ENCODE results near the gene MYH9.
"Not testable (repeated sequence)": the region's sequence is repeated elsewhere in the genome, so short reads cannot be mapped to it uniquely, and the experiment has no call there.

The MYH9 gene
- total RNA-seq, result 2,329 to 2,986 reads per million in 2 donors

DNA sequence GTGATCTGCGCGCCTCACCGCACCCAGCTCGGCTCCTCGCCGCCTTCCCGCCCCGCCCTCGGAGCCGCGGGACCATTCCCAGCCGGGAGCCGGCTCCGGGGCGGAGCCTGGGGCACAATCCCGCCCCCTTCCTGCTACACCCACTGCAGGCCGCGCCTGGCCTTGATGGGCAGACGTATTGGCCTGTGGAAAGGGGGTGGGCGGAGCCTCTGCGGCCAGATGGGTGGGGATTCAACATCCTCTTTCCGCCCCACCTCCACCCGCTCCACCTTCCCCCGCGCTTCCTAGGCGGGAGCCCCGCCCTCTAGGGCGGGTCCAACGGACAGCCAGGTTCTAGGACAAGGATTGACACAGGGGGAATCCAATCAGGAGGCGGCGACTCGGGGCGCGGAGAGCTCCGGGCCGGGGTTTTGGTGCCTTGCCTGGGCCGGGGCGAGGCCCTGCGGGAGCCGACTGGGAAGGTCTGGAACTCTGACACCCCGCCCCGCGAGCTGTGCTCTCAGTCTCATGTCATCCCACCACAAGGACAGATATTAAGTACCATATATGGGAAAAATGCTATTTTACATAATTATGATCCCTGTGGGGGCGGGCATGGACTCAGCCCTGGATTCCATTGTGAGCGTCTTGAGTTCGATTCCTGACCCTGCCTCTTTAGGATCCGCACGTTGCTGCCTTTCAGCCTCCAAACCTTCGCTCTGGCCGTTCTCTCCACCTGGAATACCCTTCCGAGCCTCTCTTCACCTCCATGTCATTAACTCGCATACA, at the start of gene MYH9:
MYH9 (minus strand) TSS at position 9 of the 768 bp plus-strand sequence. CDS start 38,731 bp downstream, outside the sequence.
- DNase-seq, result peak; percentile 94

DNA sequence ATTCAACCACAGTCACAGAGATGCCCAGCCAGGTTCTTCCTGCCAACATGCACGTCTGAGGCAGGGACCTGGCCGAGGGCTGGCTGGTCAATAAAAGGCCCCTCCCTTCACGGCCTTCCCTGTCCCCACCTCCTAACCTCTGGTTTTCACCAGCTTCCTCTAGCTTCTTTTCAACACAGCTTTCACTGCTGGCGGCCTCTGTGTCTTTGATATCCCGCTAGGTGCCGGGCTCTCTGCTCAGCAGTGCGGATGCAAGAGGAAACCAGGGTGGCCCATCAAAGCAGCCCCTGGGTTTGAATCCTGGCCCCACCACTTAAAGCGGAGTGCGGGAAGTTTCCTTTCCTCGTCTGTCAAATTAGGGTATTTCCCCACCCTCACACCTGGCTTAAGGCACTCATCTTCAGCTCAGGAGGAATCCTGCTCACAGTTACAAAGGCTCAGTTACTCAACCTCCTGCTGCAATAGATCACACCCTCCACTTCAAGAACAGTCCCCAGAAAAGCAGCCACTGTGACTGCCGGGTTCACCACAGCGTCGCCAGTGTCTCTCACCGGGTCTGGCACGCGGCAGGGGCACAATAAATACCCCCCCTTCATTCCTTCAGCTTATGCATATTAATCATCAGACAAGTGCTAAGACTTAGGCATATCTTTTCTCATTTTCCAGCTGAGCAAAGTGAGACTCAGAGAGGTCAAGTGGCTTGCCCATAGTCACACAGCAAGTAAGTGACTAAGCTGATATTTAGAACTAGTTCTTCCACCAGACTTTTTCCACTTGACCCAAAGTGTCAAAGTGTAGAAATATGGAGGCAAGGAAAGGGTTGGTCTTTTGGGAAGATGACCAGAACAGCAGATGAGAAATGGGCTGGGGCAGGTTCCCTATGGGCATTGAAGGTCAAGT, 48.0 kb upstream of the MYH9 start:
- DNase-seq, result peak; percentile 58

DNA sequence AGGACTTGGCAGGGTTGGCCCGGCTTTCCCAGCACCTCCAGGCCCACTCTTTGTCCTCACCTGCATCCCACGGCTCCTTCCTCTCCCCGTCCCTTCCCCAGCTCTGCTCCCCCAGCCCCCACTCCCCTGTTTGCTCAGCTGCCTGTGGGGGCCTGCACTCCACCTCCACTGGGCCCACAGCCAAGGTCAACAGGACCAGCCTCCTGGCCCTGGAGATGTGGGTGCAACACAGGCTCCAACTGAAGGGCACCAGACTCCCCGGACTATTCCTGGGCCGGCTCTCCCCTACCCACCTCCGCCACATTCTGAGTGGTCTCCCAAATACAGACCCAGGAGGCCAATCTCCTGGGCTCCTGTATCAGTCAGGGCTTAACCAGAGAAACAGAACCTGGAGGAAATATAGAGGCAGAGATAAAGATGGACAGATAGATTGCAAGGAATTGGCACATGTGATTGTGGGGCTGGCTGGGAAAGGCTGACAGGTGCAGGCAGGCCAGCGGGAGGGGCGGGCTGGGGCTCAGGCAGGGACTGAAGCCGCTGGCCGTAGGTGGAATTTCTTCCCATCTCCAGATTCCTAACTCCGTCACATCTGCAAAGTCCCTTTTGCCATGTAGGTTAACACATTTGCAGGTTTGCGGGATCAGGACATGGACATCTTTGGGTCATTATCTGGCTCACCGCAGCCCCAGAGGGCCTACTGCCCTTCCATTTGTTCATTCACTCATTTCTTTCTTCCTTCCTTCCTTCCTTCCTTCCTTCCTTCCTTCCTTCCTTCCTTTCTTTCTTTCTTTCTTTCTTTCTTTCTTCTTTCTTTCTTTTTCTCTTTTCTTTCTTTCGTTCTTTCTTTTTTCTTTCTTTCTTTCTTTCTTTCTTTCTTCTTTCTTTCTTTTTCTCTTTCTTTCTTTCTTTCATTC, 45.8 kb upstream of the MYH9 start:
- no peak for DNase-seq

DNA sequence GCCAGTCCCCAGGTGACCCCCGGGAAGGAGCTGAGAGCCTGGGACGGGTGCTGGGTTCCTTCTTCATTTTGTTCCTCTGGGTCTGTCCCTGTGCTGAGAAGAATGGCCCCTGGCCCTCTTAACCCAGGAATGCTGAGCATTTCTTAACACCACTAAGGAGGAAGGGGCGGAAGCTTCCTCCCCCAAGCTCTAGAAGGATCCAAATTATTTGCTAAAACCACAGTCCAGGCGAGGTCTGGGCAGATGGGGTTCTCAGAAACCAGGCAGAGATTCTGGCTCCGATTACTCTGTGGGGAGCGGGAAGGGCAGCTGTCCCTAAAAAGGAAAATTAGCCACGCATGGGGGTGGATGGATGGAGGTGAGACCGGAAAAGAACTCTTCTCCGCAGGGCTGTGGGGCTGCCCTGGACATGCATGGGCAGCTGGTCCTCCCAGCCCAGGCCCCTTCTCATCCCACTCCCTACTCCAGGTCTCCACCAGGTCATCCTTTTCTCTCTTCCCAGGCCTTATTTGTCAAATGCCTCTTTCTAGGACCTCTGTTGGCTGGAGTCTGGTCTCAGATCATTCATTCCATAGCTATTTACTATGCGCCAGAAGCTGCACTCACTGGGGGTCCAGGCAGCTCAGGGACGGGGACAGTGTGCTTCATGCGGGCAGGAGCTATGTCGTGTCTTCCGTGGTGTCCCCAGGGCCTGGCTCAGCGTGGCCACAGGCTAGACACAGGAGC, 45.0 kb upstream of the MYH9 start:
- no peak for DNase-seq

GRCh38 chr22:36431977-36432376, 44.2 kb upstream of the MYH9 start:
- DNase-seq, result no peak

DNA sequence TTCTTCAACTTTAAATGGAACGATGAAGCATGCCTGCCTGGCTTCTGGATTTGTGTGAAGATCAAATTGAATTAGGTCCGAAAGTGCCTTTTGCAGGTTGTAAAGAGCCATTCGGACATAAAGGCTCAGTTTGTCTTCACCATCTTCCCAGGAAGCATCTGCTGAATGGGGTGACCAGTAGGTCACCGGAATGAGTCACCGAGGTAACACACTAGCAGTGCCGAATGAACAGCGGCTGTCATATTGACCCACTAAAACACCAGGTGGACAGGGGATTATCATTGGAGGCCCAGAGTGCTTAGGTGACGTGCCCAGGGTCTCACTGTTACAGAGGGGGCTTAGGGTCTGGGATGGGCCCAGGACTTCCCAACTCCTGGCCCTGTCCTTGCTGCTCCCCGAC, 43.1 kb upstream of the MYH9 start:
- no peak for DNase-seq

GRCh38 chr22:36427952-36428351, 40.2 kb upstream of the MYH9 start:
- not testable (repeated sequence) for DNase-seq

DNA sequence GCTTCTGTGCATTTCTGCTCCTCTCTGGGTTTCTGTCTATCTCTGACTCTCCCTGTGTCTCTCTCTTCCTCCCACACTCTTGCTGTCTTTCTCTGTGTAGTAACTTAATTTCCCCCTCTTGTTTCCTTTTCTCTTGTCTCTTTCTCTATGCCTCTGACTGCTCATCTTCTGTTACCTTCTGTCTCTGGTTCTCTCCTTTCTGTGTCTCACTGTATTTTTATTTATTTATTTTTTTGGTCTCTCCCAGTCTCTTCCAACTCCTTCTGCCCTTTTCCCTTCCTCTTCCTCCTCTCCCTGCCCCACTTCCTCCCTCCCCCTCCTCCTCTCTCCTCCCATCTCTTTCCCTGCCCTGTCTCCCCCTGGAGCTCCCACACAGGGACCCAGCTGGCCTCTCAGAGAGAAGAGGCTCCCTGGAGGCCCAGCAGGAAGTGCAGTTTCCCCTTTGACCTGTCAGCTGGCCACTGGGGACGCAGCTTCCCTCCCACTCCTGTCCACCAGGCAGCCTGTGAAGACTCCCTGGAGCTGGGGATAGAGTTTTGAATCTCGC, 38.3 kb upstream of the MYH9 start:
- DNase-seq, result no peak

DNA sequence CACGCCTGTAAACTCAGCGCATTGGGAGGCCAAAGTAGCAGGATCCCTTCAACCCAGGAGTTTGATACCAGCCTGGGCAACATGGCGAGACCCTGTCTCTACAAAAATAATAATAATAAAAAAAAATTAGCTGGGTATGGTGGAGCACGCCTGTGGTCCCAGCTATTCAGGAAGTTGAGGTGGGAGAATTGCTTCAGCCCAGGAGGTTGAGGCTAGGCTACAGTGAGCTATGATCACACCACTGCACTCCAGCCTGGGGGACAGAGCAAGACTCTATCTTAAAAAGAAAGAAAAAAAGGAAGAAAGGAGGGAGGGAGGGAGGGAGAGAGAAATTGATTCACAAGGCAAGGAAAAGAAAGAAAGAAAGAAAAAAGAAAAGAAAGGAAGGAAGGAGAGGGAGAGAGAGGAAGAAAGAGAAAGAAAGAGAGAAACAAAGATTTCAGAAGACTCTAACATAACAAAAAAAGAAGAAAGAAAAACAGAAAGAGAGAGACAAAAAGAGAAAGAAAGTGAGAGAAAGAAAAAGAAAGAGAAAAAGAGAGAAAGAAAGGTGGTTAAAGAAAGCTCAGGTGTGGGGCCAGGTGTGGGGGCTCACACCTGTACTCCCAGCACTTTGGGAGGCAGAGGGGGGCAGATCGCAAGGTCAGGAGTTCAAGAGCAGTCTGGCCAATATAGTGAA, 37.3 kb upstream of the MYH9 start:
- DNase-seq, result no peak

- DNase-seq, result not testable (repeated sequence)
These were observed 36.7 kb upstream of the MYH9 start for GRCh38 chr22:36424466-36424865.

GRCh38 chr22:36423461-36424404, 36.0 kb upstream of the MYH9 start:
- DNase-seq, result no peak

DNA sequence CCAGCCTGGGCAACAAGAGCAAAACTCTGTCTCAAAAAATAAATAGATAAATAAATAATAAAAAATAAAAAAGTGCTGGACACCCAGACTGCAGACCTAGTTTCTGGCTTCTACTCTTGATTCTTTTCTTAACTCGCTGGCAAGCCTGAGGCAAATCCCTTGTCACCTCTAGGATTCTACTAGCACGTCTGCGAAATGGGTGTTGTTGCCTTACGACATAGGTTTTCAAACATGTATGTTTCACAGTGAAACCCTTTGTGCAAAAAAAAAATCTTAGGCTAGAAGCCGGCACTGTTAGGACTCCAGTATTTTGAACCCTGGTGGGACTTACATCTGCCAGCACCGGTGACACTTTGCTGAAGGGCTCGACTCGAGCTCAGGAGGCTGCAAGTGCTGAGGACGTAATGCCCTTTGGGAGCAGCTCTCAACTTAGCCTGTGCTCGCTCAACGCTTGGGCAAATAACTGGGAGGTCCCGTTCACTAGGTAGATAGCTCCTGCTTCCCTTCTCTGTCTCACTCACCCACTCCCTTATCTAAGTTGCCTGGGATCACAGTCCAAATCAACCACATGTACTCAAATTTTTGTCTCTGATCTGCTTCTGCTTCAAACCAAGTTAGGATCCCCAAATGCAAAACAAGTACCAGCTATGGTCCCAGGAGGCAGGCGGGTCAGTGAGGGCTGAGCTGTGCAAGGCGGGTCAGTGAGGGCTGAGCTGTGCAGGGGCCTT, 34.7 kb upstream of the MYH9 start:
- DNase-seq, result no peak

DNA sequence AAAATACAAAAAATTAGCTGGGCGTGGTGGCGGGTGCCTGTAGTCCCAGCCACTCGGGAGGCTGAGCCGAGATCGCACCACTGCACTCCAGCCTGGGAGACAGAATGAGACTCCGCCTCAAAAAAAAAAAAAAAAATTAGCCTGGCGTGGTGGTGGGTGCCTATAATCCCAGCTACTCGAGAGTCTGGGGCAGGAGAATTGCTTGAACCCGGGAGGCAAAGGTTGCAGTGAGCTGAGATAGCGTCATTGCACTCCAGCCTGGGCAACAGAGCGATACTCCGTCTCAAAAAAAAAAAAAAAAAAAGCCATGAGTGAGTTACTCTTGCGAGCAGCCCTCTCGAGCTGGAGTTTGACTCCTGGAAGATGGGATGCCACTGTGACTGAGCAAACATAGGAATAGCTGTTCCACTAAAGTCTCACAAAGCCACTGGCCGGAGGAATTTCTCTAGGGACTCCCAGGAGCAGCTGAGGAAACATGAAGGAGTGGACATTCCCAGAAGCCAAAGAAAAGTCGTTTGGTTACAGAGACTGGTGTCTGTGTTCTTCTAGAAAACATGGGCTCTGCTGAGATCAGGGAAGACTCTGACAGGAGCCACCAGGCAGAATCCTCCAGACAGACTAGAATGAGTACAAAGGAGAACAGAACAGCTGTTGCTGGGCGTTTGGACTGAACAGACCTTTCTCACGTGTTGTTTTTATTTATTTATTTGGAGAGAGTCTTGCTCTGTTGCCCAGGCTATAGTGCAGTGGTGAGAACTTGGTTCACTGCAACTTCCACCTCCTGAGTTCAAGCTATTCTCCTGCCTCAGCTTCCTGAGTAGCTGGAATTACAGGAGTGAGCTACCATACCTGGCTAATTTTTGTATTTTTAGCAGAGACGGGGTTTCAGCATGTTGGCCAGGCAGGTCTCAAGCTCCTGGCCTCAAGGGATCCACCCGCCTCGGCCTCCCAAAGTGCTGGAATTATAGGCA, 32.4 kb upstream of the MYH9 start:
- no peak for DNase-seq

DNA sequence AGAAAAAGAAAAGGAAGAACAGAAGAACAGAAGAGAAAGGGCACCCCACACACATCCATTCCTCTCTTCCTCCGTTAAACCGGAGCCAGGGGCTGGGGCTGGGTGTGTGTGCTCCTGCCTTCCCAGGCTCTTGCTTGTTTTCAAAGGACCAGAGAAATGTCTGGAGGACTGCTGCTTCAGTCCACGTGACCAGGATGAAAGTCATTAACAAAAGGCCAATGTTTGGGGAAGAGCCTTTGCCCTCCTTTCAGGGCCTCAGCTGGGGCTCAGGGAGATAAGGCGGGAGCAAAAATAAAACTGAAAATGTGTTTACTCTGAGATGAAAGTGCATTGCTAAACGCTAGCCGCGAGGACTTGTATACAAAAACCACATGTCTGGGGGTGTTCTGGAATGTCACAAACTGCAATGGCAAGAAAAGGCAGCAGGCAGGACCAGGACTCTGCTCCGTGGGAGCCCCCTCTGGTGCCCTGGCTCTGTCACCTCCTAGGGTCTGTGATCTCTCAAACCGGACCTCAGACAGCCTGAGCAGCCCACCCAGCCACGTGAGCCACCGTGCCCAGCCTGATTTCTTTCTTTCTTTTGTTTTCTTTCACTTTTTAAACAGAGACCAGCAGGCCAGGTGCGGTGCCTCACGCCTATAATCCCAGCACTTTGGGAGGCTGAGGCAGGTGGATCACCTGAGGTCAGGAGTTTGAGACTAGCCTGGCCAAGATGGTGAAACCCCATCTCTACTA, 31.6 kb upstream of the MYH9 start:
- no peak for DNase-seq

DNA sequence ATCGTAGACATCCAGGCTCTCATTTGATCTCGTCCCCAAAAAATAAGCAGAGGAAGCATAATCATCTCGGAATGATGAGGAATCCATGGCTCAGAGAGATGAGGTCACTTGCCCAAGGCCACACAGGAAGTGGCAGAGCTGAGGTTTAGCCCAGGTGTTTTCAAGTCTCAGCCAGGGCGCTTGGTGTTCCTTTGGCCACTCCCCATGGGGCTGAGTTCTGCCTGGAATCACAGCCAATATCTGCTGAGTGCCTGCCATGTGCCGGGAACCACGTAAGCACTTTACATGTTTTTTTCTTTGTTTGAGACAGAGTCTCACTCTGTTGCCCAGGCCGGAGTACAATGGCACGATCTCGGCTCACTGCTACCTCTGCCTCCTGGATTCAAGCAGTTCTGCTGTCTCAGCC, 29.5 kb upstream of the MYH9 start:
- no peak for DNase-seq

- no peak for DNase-seq
These were observed 27.8 kb upstream of the MYH9 start for GRCh38 chr22:36415415-36416168.
